ENCODE data around the gene CLRN3.

The CLRN3 gene

GRCh38 chr10:127899766-127900387, 7.1 kb upstream of the CLRN3 start:
- no peak for DNase-seq (ENCODE audit: low read depth)

GRCh38 chr10:127897177-127897576, 4.4 kb upstream of the CLRN3 start:
- no peak for DNase-seq (ENCODE audit: low read depth)

GRCh38 chr10:127896590-127896989, 3.8 kb upstream of the CLRN3 start:
- DNase-seq (ENCODE audit: low read depth): no peak

- DNase-seq (ENCODE audit: low read depth): no peak
Measured at GRCh38 chr10:127894146-127894545, 1.4 kb upstream of the CLRN3 start.

- no peak for DNase-seq (ENCODE audit: low read depth)
Measured at GRCh38 chr10:127890832-127891334, 1.9 kb downstream of the CLRN3 start.

- no peak for DNase-seq (ENCODE audit: low read depth)
Measured at GRCh38 chr10:127890216-127890615, 2.5 kb downstream of the CLRN3 start.

- no peak for DNase-seq (ENCODE audit: low read depth)
Measured at GRCh38 chr10:127889605-127890195, 3.0 kb downstream of the CLRN3 start.

GRCh38 chr10:127888521-127889312, 4.0 kb downstream of the CLRN3 start:
- no peak for DNase-seq (ENCODE audit: low read depth)

GRCh38 chr10:127887541-127888415, 5.0 kb downstream of the CLRN3 start:
- no peak for DNase-seq (ENCODE audit: low read depth)

GRCh38 chr10:127886371-127887051, 6.2 kb downstream of the CLRN3 start:
- no peak for DNase-seq (ENCODE audit: low read depth)

- no peak for DNase-seq (ENCODE audit: low read depth)
Measured at GRCh38 chr10:127884501-127884900, 8.2 kb downstream of the CLRN3 start.

GRCh38 chr10:127883516-127883915, 9.2 kb downstream of the CLRN3 start:
- no peak for DNase-seq (ENCODE audit: low read depth)

- no peak for DNase-seq (ENCODE audit: low read depth)
Measured at GRCh38 chr10:127882801-127883459, 9.8 kb downstream of the CLRN3 start.

- DNase-seq (ENCODE audit: low read depth): no peak
Measured at GRCh38 chr10:127882391-127882790, 10.3 kb downstream of the CLRN3 start.

- DNase-seq (ENCODE audit: low read depth): no peak
Measured at GRCh38 chr10:127881262-127881661, 11.5 kb downstream of the CLRN3 start.

- no peak for DNase-seq (ENCODE audit: low read depth)
Measured at GRCh38 chr10:127880557-127880956, 12.2 kb downstream of the CLRN3 start.

- DNase-seq (ENCODE audit: low read depth): no peak
Measured at GRCh38 chr10:127878475-127879055, 14.2 kb downstream of the CLRN3 start.

GRCh38 chr10:127877699-127878098, 15.0 kb downstream of the CLRN3 start:
- no peak for DNase-seq (ENCODE audit: low read depth)

GRCh38 chr10:127877116-127877515, 15.6 kb downstream of the CLRN3 start:
- no peak for DNase-seq (ENCODE audit: low read depth)

- DNase-seq (ENCODE audit: low read depth): no peak
Measured at GRCh38 chr10:127875916-127876315, 16.8 kb downstream of the CLRN3 start.

- no peak for DNase-seq (ENCODE audit: low read depth)
Measured at GRCh38 chr10:127875449-127875765, 17.3 kb downstream of the CLRN3 start.
